ENCODE data around the gene METTL16. TPM values are rescaled to one million over a fixed set of nuclear protein-coding genes. Genes with fewer than 3 reads are reported as not detected.

METTL16 gene
- total and polyA plus RNA-seq, 2 of the 8 experiments (the other 6 are each of a cell fraction or from before 2014, with no cell fraction given) = 22.8 to 59.4 TPM

DNA sequence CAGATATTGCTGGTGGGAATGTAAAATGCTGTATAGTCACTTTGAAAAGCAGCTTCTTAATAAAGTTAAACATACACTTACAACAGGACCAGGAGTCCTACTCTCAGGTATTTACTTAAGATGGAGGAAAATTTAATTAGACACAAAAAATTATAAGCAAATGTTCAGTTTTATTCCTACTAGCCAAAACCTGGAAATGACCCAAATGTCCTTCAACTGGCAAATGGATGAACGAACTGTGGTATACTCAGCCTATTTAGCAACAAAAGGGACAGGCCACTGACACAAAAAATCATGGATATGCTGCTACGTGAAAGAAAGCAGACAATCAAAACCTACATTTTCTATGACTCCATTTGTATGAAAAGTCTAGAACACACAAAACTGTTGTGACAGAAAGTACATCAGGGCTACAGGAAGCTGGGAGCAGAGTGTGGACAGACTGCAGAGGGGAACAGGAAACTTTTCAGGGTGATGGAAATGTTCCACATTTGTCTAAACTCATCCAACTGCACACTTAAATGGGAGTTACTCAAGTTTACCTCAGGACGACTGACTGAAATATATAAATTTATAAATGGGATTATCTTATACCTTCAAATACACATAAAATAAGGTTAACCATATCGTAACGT lies 61.6 kb downstream of the METTL16 start (continued):
- TF ChIP-seq GABPA (IDR thresholded peaks at IDR 0.05; ENCODE audit: borderline replicate concordance, insufficient read depth, low read length) (no peak), JUN (IDR thresholded peaks at IDR 0.05; ENCODE audit: low read depth, low read length) (no peak), POLR2AphosphoS5 (IDR thresholded peaks at IDR 0.05; ENCODE audit: low read depth, low read length) (no peak)
- TF ChIP-seq, protein P1, sequence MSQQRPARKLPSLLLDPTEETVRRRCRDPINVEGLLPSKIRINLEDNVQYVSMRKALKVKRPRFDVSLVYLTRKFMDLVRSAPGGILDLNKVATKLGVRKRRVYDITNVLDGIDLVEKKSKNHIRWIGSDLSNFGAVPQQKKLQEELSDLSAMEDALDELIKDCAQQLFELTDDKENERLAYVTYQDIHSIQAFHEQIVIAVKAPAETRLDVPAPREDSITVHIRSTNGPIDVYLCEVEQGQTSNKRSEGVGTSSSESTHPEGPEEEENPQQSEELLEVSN (IDR thresholded peaks at IDR 0.05) = no peak
